A549 (cell line): ENCODE results near the gene PUS1. TPM values are rescaled to one million over a fixed set of nuclear protein-coding genes. Genes with fewer than 3 reads are reported as not detected.
A peak's percentile ranks its signal among the peaks of the same experiment; 100 is the strongest.

ENCODE experiments used
- ATAC-seq, 2 experiments: fragments of 200-7000 bp in 1 of 2; fragments of >200 bp in 1 of 2; cut with Nextera tagmentation in 1 of 2; cut with Tn5 transposase in 1 of 2; 3 replicates each; pipeline versions ENCODE4 v1.8.0 to v1.9.1; 2018 to 2020; ENCODE audit warnings: mild to moderate bottlenecking in 1 of 2, moderate library complexity in 1 of 2
- CTCF ChIA-PET: fragments of 300-600 bp; sonication (Branson Sonifier 250); formaldehyde crosslinking; extraction: SDS; loops from one replicate; lab custom pipeline; 2021; ENCODE audit warnings: antibody characterized with exemption, inconsistent platforms; lab: Yijun Ruan, JAX
- POLR2A ChIA-PET: fragments of 350-600 bp; formaldehyde crosslinking; extraction: SDS; loops from one replicate; lab custom pipeline; 2021; ENCODE audit warnings: antibody characterized with exemption, inconsistent platforms; lab: Yijun Ruan, JAX
- DNase-seq, 2 experiments: peaks; one replicate each; pipeline versions ENCODE4 v3.0.0 to v3.0.0-alpha.2; 2011 to 2016; ENCODE audit warnings: low read depth in 1 of 2, low spot score in 1 of 2
- FAIRE-seq: peaks from 2 replicates; lab custom pipeline; 2011; peaks lifted over from hg19 to GRCh38; lab: Jason Lieb, UNC
- H3K27ac ChIP-seq, 2 experiments: fragments of >200 bp; sonication (Bioruptor Twin); formaldehyde crosslinking; 3 replicates each; pipeline ENCODE4 v1.5.1; 2016 to 2017
- H3K4me1 ChIP-seq: fragments of >200 bp; sonication (Bioruptor Twin); formaldehyde crosslinking; 3 replicates; pipeline ENCODE4 v1.6.1; 2016
- H3K4me2 ChIP-seq: fragments of >200 bp; sonication (Bioruptor Twin); formaldehyde crosslinking; 3 replicates; pipeline ENCODE4 v1.6.1; 2016
- H3K4me3 ChIP-seq: fragments of >200 bp; sonication (Bioruptor Twin); formaldehyde crosslinking; 3 replicates; pipeline ENCODE4 v1.5.1; 2016
- H3K9me3 ChIP-seq: fragments of >200 bp; sonication (Bioruptor Twin); formaldehyde crosslinking; 3 replicates; pipeline ENCODE4 v1.6.1; 2016
- BCL3 ChIP-seq: fragments of >200 bp; sonication (Bioruptor Twin); formaldehyde crosslinking; IDR thresholded peaks from 3 replicates; pipeline ENCODE4 v1.6.1; 2016
- CBX2 ChIP-seq: fragments of 200-600 bp; sonication (generic); IDR thresholded peaks from 2 replicates; pipeline ENCODE4 v1.6.1; 2016; ENCODE audit warnings: low read depth, mild to moderate bottlenecking, borderline replicate concordance
- CBX8 ChIP-seq: fragments of 200-600 bp; sonication (generic); IDR thresholded peaks from 2 replicates; pipeline ENCODE4 v1.6.1; 2016
- CHD2 ChIP-seq: fragments of 150-350 bp; IDR thresholded peaks from 2 replicates; pipeline ENCODE4 v1.6.1; 2014; ENCODE audit warnings: low read length; ENCODE audit not compliant: partially characterized antibody
- CHD4 ChIP-seq: fragments of 200-600 bp; sonication (generic); IDR thresholded peaks from 2 replicates; pipeline ENCODE4 v1.6.1; 2016; ENCODE audit warnings: antibody characterized with exemption, mild to moderate bottlenecking, borderline replicate concordance
- EP300 ChIP-seq, 2 experiments: fragments of >200 bp; sonication (Bioruptor Twin); formaldehyde crosslinking; IDR thresholded peaks; 2 replicates in 1 of 2; 3 replicates in 1 of 2; pipeline ENCODE4 v1.6.1; 2016 to 2017
- GATA3 ChIP-seq: IDR thresholded peaks from 2 replicates; pipeline ENCODE4 v1.6.1; 2012; ENCODE audit warnings: borderline replicate concordance
- HDAC2 ChIP-seq: fragments of 200-600 bp; sonication (generic); IDR thresholded peaks from 2 replicates; pipeline ENCODE4 v1.6.1; 2016
- HOXB13 ChIP-seq: fragments of 250-450 bp; sonication (Bioruptor Pico); IDR thresholded peaks from 2 replicates; pipeline ENCODE4 v1.5.0; 2020; ENCODE audit warnings: low read depth, mild to moderate bottlenecking, moderate library complexity
- JUN ChIP-seq, 2 experiments: fragments of >200 bp; sonication (Bioruptor Twin); formaldehyde crosslinking; IDR thresholded peaks; 2 replicates in 1 of 2; 3 replicates in 1 of 2; pipeline ENCODE4 v1.6.1; 2016 to 2017
- KDM1A ChIP-seq: fragments of 200-600 bp; sonication (generic); IDR thresholded peaks from 2 replicates; pipeline ENCODE4 v1.6.1; 2016; ENCODE audit warnings: low read depth, mild to moderate bottlenecking
- MAFK ChIP-seq: fragments of 450-650 bp; IDR thresholded peaks from 2 replicates; pipeline ENCODE4 v1.6.1; 2014; ENCODE audit not compliant: partially characterized antibody
- MAX ChIP-seq: IDR thresholded peaks from 2 replicates; pipeline ENCODE4 v1.6.1; 2012
- MYC ChIP-seq: IDR thresholded peaks from 2 replicates; pipeline ENCODE4 v1.6.1; 2012; ENCODE audit warnings: mild to moderate bottlenecking, inconsistent platforms, low read length, improper control_type of control experiment, borderline replicate concordance
- NFE2L2 ChIP-seq: fragments of 150-350 bp; conservative IDR thresholded peaks from 2 replicates; pipeline ENCODE4 v1.6.1; 2014; ENCODE audit warnings: low read length
- PHF8 ChIP-seq: fragments of 200-600 bp; sonication (generic); IDR thresholded peaks from 2 replicates; pipeline ENCODE4 v1.6.1; 2016; ENCODE audit warnings: low read depth, mild to moderate bottlenecking, antibody characterized with exemption, moderate library complexity, borderline replicate concordance
- POLR2A ChIP-seq: IDR thresholded peaks from 2 replicates; pipeline ENCODE4 v1.6.1; 2012; ENCODE audit warnings: mild to moderate bottlenecking, low read length
- POLR2AphosphoS2 ChIP-seq: conservative IDR thresholded peaks from 2 replicates; pipeline ENCODE4 v1.6.1; 2012; ENCODE audit warnings: low read length, improper control_type of control experiment, inconsistent platforms
- RAD21 ChIP-seq, 2 experiments: fragments of >200 bp in 1 of 2; sonication (Bioruptor Twin) in 1 of 2; formaldehyde crosslinking in 1 of 2; IDR thresholded peaks in 1 of 2; conservative IDR thresholded peaks in 1 of 2; 2 replicates in 1 of 2; 3 replicates in 1 of 2; pipeline ENCODE4 v1.6.1; 2012 to 2018; ENCODE audit warnings: inconsistent platforms in 1 of 2
- RARB ChIP-seq: fragments of 250-450 bp; sonication (Bioruptor Pico); IDR thresholded peaks from 2 replicates; pipeline ENCODE4 v1.8.0; 2021; ENCODE audit warnings: mild to moderate bottlenecking, moderate library complexity
- RFX5 ChIP-seq: fragments of 450-650 bp; IDR thresholded peaks from 2 replicates; pipeline ENCODE4 v1.7.1; 2014; ENCODE audit warnings: antibody characterized with exemption, mild to moderate bottlenecking, moderate library complexity
- SMC3 ChIP-seq: fragments of >200 bp; sonication (Bioruptor Twin); formaldehyde crosslinking; IDR thresholded peaks from 3 replicates; pipeline ENCODE4 v1.6.1; 2018; ENCODE audit warnings: inconsistent platforms
- TP53 ChIP-seq: fragments of 250-450 bp; sonication (Bioruptor Pico); IDR thresholded peaks from 2 replicates; pipeline ENCODE4 v1.5.0; 2021; ENCODE audit warnings: mild to moderate bottlenecking, moderate library complexity
- ZNF302 ChIP-seq: fragments of 250-450 bp; sonication (Bioruptor Pico); IDR thresholded peaks from 2 replicates; pipeline ENCODE4 v1.9.0; 2021; ENCODE audit warnings: inconsistent platforms, mild to moderate bottlenecking, moderate library complexity
- WGBS: methylation state at CpG from one replicate; pipeline ENCODE4 v1.1.6; 2017; ENCODE audit errors: missing lambda C conversion rate; 5-methylcytosine and 5-hydroxymethylcytosine counted together
- polyA plus RNA-seq, 4 experiments: library from polyadenylated mRNA; depleted of rRNA in 3 of 4; stranded (reverse); fragments of >200 nt; fragmentation: RNase III in 1 of 4; extraction: RNeasy Plus Mini Kit Qiagen cat#74134 plus additional on column Dnase treatment in 1 of 4; gene quantifications; 2 replicates in 3 of 4; 3 replicates in 1 of 4; pipeline ENCODE4 v1.2.3, GENCODE V29; 2011 to 2017
- TF ChIP-seq, protein P1 (sequence below): IDR thresholded peaks from 2 replicates; pipeline ENCODE4 v1.6.1; 2012
- TF ChIP-seq, protein P2 (sequence below): IDR thresholded peaks from 2 replicates; pipeline ENCODE4 v1.6.1; 2012; ENCODE audit warnings: low read depth, borderline replicate concordance
- TF ChIP-seq, protein P3 (sequence below): fragments of 150-350 bp; IDR thresholded peaks from 2 replicates; pipeline ENCODE4 v1.6.1; 2014; ENCODE audit warnings: low read depth, mild to moderate bottlenecking, low read length
- TF ChIP-seq, protein P4 (sequence below): fragments of 250-450 bp; sonication (Bioruptor Pico); IDR thresholded peaks from 2 replicates; pipeline ENCODE4 v1.5.0; 2020; ENCODE audit warnings: low read depth, mild to moderate bottlenecking, moderate library complexity

The PUS1 gene
- polyA plus RNA-seq, 2 of the 4 experiments (the other 2 are of a cell fraction): 51.1 to 62.8 TPM

DNA sequence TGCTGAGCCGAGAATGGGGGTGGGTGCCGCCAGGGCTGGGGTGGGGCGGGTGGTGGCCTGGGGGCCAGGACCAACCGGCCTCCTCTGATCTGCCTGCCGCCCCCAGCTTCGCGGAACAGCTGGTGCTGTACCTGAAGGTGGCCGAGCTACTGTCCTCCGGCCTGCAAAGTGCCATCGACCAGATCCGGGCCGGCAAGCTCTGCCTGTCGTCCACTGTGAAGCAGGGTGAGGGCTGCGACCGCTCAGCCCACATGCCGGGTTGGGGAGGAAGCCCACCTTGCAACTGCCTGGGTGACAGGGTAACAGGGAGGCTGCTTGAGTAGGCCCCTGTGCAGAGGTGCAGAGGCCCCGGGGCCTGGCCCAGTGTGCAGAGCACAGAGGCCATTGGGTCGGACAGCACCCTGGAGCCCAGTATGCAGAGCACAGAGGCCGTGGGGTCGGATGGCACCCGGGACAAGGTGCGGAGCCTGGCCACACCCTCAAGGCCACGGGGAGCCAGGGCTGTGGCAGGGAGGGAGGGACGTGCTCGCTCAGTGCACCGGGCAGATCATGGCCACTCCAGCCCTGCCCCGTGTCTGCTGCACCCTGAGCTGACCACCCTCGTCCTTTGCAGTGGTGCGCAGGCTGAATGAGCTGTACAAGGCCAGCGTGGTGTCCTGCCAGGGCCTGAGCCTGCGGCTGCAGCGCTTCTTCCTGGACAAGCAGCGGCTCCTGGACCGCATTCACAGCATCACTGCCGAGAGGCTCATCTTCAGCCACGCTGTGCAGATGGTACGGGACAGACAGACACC is 9.5 kb upstream of the PUS1 start:
- Histone ChIP-seq H3K27ac (no peak overlapping the region), H3K4me2 (no peak overlapping the region), H3K4me1 (no peaks in the 10 kb centered on the region), H3K4me3 (no peak overlapping the region), H3K9me3 (no peaks in the 10 kb centered on the region)
- peak in 1 of 2 experiments; percentile 2; a peak in 3 of 6 replicates for ATAC-seq
- no peak for DNase-seq
- FAIRE-seq: no peak
- ChIA-PET POLR2A (no interaction called here), CTCF (interaction anchor here (0.6 to 1.2 kb wide), 2 partner anchors 18 to 68 kb away, joined by 4 to 5 read pairs; no protein-coding TSS in a partner anchor)
- TF ChIP-seq TP53 (no peak), NFE2L2 (no peak), GATA3 (no peak), CHD4 (no peak), POLR2AphosphoS2 (0 out of 2 replicates have a peak, but pooled peaks have one; percentile 59)
- TF ChIP-seq, protein P1, sequence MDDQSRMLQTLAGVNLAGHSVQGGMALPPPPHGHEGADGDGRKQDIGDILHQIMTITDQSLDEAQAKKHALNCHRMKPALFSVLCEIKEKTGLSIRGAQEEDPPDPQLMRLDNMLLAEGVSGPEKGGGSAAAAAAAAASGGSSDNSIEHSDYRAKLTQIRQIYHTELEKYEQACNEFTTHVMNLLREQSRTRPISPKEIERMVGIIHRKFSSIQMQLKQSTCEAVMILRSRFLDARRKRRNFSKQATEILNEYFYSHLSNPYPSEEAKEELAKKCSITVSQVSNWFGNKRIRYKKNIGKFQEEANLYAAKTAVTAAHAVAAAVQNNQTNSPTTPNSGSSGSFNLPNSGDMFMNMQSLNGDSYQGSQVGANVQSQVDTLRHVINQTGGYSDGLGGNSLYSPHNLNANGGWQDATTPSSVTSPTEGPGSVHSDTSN: no peak
- WGBS: 89% methylated on average over 29 of the region's 37 CpGs

DNA sequence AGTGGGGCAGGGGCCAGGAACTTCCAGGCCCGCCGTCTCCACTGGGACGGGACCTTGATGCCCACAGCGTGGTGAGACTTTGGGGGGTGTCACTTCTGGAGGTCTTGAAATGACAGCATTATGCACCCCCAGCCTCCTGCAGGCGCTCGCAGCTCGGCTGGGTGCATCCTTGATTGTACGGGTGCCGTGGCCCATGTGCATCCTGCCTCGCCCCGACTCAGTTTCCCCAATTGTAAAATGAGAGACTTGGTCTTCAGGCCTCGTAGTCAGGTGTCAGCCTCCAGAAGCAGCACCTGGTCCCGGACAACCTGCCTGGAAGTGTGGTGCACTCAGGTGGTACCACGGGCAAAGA is 8.9 kb upstream of the PUS1 start:
- POLR2A ChIA-PET: no interaction called here
- WGBS: 93% methylated on average over 14 of the region's 14 CpGs
- no peak overlapping the region for H3K4me2 ChIP-seq
- no peaks in the 10 kb centered on the region for H3K4me1 ChIP-seq
- no peak overlapping the region for H3K4me3 ChIP-seq
- DNase-seq (no peak), FAIRE-seq (no peak), ATAC-seq (no peak)
- no peak overlapping the region for H3K27ac ChIP-seq
- no peaks in the 10 kb centered on the region for H3K9me3 ChIP-seq
- CTCF ChIA-PET: interaction anchor here (0.6 to 1.2 kb wide), 3 partner anchors 8 to 69 kb away, joined by 3 to 5 read pairs (median 4); no protein-coding TSS in a partner anchor
- TF ChIP-seq KDM1A (no peak), MAX (no peak), HOXB13 (no peak), MYC (no peak), ZNF302 (CRISPR knock-in tag) (no peak), PHF8 (no peak), RARB (CRISPR knock-in tag) (no peak), CHD2 (no peak)
- TF ChIP-seq, protein P2, sequence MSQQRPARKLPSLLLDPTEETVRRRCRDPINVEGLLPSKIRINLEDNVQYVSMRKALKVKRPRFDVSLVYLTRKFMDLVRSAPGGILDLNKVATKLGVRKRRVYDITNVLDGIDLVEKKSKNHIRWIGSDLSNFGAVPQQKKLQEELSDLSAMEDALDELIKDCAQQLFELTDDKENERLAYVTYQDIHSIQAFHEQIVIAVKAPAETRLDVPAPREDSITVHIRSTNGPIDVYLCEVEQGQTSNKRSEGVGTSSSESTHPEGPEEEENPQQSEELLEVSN: no peak

- FAIRE-seq (no peak), ATAC-seq (0 out of 6 replicates have a peak, but pooled peaks of 1 of the 2 experiments have one; percentile 1), DNase-seq (no peak)
- H3K9me3 ChIP-seq: no peaks in the 10 kb centered on the region
- 94% methylated on average over 21 of the region's 35 CpGs for WGBS
- no peak overlapping the region for H3K4me2 ChIP-seq
- no peak overlapping the region for H3K27ac ChIP-seq
- CTCF ChIA-PET: interaction anchor here (0.6 to 1.4 kb wide), 5 partner anchors 9 to 70 kb away, joined by 3 to 5 read pairs (median 3); no protein-coding TSS in a partner anchor
- H3K4me3 ChIP-seq: no peak overlapping the region
- POLR2A ChIA-PET: no interaction called here
- no peak for TF ChIP-seq SMC3
- TF ChIP-seq, protein P3, sequence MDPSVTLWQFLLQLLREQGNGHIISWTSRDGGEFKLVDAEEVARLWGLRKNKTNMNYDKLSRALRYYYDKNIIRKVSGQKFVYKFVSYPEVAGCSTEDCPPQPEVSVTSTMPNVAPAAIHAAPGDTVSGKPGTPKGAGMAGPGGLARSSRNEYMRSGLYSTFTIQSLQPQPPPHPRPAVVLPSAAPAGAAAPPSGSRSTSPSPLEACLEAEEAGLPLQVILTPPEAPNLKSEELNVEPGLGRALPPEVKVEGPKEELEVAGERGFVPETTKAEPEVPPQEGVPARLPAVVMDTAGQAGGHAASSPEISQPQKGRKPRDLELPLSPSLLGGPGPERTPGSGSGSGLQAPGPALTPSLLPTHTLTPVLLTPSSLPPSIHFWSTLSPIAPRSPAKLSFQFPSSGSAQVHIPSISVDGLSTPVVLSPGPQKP: no peak
- no peak for TF ChIP-seq RARB (CRISPR knock-in tag)
- TF ChIP-seq EP300 (IDR thresholded peaks at IDR 0.05): no peak
- TF ChIP-seq MAFK: no peak
- TF ChIP-seq, protein P4, sequence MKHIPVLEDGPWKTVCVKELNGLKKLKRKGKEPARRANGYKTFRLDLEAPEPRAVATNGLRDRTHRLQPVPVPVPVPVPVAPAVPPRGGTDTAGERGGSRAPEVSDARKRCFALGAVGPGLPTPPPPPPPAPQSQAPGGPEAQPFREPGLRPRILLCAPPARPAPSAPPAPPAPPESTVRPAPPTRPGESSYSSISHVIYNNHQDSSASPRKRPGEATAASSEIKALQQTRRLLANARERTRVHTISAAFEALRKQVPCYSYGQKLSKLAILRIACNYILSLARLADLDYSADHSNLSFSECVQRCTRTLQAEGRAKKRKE (CRISPR knock-in tag): no peak
- TF ChIP-seq RFX5: no peak
- TF ChIP-seq CBX8: no peak
- TF ChIP-seq JUN (IDR thresholded peaks at IDR 0.05): no peak
- no peak for TF ChIP-seq KDM1A
- no peak for TF ChIP-seq POLR2AphosphoS2
- no peak for TF ChIP-seq CBX2
- no peak for TF ChIP-seq POLR2A
- TF ChIP-seq RAD21 (conservative IDR thresholded peaks at IDR 0.05 in 1 of 2, IDR thresholded peaks at IDR 0.05 in 1 of 2): no peak
- no peak for TF ChIP-seq HDAC2
- TF ChIP-seq HOXB13: no peak
- no peak for TF ChIP-seq PHF8
- TF ChIP-seq BCL3: no peak
- H3K4me1 ChIP-seq: no peaks in the 10 kb centered on the region
Measured at GRCh38 chr12:131920902-131921840, 7.9 kb upstream of the PUS1 start.
